ENCODE measurements around the gene CAMK1. TPM values are rescaled to one million over a fixed set of nuclear protein-coding genes. Genes with fewer than 3 reads are reported as not detected.
A peak's percentile ranks its signal among the peaks of the same experiment; 100 is the strongest.

CAMK1 gene
- total RNA-seq, 1 experiment from 2014 or later: 82.6 TPM

DNA sequence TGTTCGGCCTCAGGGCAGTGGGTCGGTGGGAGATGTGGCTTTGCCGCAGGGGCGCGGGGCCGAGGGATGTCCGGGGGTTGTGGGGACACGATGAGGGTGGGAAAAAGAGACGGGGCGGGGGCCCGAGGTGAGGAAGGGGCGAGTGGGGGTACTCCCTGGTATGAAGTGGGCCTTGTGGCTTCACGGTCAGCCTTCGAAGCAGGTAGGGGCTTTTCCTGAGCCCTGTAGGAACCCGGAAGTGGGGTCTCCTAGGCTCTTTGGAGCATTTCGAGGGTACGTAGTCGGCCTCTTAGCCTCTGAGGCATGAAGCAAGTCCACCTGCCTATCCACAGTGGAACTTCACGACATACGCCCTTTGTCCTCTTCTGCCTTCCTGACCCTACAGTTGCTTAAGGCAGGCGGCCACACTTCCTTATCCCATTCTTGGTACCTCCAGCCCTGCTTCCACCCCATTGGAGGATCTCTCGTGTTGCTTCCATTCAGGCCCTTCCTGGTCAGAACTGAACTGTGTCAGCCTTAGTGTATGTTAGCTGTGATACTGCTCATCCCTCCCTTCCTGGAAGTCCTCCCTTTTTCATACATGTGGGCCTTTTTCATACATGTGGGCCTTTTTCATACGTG lies 23.5 kb upstream of the CAMK1 start:
- DNase-seq (ENCODE audit: low spot score): peak; percentile 45

DNA sequence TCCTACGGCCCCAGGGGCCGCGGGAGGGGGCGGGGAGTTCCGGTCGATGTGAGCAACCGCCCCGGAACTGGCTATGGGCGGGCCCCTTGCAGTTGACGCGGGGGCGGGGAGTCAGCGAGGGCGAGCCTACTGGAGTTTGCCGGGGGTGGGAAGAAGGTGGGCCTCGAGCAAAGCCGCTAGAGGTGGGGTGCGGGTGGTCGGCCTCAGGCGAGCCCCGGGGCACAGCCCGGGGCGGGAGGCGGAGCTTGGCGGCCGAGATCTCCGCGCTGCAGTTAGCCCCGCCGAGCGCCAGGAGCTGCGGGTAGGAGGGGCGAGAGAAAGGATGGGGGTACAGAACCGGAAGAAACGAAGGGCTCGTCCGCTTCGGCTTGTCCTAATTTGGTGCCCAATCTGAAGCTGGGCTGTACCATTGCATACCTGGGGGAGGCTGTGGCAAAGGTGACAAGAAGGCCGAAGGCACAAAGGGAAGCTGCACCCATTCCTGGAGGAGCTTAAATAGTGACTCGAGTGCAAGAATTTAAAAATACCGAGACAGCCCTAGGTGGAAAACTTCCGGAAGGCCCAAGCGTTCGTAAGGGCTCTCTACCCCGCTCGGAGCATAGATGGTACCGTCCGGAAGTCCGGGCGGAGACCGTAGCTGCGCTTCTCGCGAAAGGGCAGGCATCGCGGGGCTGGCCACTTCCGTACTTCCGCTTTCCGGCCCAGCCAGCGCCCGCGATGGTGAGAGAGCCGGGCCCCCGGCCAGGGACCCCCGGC lies 22.8 kb upstream of the CAMK1 start, which contains the start of the genes ARPC4 and TADA3:
TSS of gene ARPC4 (plus strand) at position 678 of the 756 bp plus-strand sequence. CDS start at position 718, 40 bp downstream.
TSS of gene TADA3 (minus strand) at position 69 of the 756 bp plus-strand sequence. CDS start 1,007 bp downstream, outside the sequence.
- peak; percentile 96 for DNase-seq (ENCODE audit: low spot score)

DNA sequence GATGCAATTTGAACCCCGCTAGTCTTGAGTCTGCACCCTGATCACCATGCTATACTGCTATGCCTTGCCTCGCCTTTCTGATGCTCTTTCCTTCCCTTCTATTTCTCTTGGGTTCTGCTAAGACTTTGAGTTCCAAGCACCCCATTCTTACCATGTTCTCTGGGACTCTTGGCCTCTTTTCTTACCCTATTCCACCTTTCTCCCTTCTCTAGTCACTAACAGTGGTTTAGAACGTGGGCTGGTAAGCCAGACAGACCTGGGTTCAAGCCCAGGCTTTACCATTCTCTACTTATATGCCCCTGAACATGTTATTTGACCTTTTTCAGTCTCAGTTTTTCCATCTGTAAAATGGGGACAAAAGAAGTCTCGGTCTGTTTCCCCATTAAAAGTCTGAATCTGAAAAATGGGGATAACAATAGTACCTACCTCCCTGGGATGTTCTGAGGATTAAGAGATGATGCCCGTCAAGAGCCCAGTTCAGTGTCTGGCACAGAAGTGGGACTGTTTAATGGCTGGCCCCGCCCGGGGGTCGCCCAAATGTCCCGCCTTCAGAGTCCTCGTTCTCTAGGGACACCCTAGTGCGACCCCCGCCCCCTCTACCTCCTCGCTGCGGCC lies 22.1 kb upstream of the CAMK1 start:
- no peak for DNase-seq (ENCODE audit: low spot score)

DNA sequence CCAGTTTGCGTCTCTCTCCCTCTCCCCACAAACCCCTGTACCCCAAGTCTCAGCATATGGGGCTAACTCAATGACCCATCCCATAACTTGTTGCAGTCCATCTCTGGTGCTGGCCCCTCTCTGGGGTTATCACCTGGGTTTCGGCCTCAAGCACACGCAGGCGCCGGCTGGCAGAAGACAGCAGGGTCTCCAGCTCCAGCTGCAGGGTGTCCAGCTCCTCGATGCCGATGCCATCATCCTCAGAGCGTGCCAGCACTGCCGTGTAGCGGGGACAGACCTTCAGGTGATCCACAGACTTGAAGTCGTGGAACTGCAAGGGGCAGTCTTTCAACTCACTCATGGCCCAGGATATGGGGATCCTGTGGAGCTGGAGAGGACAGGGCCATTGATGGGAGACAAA lies 21.4 kb upstream of the CAMK1 start:
- DNase-seq (ENCODE audit: low spot score): no peak

DNA sequence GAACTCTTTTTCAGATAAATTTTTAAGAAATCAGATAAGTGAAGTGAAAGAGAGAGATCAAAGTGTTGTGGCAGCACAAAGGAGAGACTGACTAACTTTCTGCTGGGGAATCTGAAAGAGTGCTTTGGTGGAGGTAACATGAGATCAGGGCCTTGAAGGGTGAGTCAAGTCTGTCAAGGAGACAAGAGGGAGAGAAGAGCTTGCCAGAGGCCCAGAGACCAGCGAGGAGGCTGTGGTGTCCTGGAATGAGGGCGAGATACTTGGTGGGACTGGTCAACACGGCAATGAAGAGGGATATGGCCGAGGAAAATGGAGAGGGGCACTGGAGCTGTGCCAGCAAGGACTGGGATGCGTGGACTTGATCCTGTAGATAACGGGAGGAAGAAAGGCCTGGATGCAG lies 18.0 kb upstream of the CAMK1 start:
- no peak for DNase-seq (ENCODE audit: low spot score)

DNA sequence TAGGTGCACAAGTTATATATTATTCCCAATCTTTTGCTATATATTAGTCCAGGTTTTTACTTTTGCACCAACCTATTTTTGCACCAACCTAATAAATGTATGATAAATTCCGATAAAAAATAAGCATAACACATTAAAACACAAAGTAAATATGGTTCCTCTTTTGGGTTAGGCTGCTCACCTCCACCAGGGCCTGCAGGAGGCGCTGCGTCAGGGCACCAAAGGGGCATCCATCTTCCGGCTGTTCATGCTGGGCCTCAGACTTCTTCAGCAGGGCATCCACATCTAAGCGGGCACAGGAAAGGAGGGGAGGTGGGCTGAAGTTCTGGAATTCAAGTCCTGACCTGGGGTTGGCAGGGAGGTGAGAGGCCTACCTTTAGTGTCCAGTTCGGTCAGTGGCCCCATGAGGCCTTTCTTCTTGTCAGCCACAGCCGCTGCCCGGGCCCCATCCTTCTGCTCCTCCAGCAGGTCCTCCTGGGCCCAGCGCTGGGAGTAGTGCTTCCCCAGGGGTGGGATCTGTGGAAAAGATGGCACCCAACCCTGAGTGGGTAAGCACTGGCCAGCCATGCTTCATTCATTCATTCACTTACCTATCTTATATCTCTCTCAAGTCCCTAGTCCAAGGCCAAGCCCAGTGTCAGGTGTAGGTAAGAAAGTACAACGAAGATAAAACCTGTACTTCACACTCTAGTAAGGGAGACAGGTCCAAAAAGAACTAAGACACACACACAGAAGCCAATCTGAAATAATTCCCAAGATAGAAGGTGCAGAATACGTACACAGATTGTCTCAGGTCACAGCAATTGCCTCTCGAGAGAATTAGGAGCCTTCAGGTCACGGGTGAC lies 17.3 kb upstream of the CAMK1 start:
- DNase-seq (ENCODE audit: low spot score): no peak

DNA sequence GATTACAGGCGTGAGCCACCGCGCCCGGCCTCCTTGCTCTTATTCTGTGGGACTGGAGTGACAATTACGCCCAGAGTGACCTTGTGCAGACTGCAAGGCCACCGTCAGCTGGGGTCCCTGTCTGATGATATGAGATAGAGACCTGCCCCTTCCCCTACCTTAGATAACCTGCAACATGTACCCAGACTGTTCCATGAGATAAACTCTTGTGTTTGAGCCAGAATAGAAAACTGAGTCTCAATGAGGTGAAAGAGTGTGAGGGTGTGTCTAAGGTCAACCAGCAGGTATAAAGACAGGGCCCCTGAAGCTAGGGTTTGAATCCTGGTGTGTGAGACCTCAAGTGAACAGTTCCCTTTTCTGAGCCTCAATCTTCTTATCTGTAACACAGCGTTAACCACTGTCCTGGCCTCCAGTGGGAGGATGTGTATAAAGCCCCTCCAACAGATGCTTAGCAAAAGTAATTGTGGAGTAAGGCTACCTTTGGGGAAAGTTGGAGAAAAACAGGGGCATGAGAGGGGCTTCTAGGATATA lies 16.5 kb upstream of the CAMK1 start:
- DNase-seq (ENCODE audit: low spot score): no peak

DNA sequence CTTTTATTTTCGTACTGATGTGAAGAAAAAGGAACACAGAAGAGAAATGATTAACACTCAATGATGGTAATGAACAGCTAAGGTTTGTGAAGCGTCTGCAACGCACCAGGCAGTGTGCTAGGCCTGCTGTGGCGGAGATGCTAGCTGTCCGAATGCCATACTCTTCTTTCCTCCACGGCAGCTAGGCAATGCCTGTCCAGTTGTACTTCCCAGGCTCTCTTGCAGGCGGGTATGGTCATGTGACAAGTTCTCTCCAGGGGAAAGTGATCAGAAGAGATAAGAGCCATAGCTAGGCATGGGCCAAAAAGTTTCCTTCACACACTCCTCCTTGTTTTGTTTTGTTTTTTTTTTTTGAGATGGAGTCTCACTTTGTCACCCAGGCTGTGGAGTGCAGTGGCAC lies 15.9 kb upstream of the CAMK1 start:
- DNase-seq (ENCODE audit: low spot score): no peak

DNA sequence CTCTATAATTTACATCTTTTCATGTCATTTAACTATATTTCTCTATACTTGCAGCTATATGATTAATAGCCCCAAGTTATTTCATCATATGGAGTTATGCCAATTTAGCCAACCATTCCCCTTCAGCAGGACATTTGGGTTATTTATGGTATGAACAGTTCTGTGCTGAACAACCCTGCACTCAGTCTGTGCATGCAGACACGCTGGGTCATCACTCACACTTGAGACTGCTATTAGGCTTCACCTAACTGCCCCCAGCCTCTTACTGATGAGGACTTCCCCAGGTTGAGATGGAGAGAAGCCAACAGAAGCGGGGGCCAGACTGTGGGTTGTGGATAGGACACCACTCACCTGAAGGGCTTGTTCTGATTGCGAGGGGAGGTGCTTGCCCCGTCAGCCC lies 15.2 kb upstream of the CAMK1 start:
- no peak for DNase-seq (ENCODE audit: low spot score)

DNA sequence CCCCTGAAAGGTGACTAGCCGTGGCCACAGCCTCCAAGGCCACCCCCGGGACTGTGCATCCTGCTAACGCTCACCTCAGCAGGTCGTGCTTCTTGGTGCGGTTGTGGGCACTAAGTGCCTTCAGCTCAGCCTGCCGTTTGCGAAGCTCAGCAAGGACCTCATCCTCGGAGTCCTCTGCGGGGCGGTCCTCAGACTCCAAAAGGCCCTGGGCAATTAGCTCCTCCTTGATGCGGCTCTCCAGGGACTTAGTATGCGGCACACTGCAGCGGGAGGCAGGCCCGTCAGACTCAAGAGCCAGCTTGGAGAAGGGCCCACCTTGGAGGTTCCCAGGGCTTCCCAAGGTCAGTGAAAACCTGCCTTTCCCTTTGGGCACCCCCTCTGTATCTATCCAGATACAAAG lies 14.2 kb upstream of the CAMK1 start:
- no peak for DNase-seq (ENCODE audit: low spot score)

DNA sequence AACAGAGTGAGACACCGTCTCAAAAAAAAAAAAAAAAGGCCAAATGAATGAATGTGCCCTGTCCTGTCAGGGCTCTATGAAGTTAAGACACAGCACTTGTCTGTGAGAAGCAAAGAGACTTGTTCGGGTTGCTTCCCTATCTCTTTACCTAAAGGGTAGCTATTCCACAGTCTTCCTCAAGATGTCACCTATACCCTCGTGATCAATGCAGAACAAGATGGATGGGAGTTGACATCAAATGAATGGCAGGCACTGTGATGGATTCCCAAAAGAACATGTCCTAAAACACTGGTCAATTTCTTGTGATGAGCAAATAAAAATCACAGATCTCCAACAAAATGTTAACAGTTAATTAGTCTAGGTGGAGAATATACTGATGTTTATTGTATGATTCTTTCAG lies 13.0 kb upstream of the CAMK1 start:
- no peak for DNase-seq (ENCODE audit: low spot score)

DNA sequence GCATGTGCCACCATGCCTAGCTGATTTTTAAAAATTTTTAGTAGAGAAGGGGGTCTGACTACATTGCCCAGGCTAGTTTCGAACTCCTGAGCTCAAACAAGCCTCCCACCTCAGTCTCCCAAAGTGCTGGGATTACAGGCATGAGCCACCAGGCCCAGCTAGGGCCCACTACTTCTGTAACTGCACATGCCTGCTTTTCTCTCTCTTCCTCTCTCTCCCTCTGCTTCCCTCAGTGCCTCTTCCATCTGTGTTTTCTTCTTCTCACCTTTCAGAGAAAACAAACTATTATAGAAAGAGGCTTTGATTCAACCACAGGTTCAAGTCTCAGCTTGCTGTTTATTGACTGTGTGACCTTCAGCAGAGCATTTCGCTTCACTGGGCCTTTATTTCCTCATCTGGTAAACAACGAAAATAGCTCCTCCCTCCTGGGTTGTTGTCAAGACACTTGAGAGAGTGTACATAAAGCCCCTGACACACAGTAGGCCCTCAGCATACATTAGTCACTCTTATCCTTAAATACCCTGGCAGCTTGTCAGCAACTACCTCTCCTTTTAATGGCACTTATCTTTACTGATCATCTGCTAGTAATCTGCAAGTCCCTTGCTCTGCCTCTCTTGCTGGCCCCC lies 12.3 kb upstream of the CAMK1 start:
- no peak for DNase-seq (ENCODE audit: low spot score)

DNA sequence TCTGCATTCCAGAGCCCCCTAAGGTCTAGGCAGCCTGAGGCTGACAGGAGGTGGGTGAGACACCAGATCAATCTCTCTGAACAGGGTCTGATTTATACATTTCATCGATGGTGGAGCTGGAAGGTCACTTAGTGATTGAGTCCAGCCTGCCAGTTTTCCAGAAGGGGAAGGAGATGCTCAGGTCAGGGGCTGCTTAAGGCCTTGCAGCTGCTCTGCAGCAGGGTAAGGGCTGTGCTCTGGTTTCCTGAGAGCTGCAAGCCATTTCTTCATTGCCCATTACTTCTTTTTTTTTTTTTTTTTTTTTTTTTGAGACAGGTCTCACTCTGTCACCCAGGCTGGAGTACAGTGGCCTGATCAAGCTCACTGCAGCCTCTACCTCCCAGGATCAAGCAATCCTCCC lies 11.8 kb upstream of the CAMK1 start:
- no peak for DNase-seq (ENCODE audit: low spot score)

DNA sequence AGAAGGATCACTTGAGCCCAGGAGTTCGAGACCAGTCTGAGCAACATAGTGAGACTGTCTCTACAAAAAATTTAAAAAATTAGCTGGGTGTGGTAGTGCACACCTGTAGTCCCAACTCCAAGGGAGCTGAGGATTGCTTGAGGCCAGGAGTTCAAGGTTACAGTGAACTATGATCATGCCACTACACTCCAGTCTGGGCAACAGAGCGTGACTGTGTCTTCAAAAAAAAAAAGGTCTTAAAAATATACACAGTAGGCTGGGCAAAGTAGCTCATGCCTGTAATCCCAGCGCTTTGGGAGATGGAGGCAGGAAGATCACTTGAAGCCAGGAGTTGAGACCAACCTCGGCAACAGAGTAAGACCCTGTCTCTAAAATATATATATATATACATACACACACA lies 11.2 kb upstream of the CAMK1 start:
- no peak for DNase-seq (ENCODE audit: low spot score)

DNA sequence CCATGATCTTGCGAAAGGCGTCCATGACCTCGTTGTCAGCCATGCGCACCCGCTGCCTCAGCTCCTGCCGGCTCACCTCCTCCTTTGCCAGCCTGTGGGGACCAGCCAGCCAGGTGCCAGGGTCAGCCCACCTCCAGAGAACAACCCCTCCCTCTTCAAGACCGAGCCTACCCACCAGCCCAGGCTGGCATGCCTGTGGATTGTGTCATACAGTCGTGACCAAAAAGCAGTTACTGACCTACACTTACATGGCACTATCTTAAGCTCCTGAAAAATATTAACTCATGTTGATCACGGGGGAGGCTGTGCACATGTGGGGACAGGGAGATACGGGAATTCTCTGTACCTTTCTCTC lies 10.7 kb upstream of the CAMK1 start:
- no peak for DNase-seq (ENCODE audit: low spot score)

DNA sequence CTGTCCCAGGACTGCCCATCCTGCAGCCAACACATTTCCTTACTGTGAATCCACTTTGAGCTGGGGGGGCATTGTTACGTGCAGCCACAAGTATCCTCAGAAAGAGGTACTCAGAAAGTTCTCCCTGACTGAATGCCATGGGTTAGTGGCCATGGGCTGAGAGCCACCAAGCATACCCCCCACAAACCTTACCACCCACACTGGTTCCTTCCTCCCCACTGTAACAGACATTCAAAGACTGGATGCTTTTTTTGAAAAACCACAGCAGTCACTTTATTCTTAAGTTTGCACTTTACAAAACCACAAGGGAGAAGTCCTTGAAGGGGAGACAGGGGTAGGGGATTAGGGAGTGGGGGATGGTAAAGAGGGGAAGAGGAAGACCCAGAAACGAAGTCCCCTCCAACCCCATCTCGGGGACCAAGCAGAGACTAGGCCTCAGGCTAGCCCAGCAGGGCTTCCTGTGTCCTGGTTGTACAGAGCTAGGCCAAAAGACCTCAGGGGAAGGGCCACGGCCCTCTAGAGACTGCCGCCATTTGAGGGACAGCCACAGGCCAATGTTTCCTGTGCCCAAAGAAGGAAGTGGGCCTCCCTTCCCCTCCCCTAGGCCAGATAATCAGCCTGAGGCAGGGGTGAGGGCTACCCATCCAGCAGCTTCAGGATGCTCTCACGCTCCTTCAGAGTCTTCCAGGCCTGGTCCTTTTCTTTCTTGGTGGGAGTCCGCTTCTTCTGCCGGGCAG lies 10.1 kb upstream of the CAMK1 start:
- DNase-seq (ENCODE audit: low spot score): no peak

DNA sequence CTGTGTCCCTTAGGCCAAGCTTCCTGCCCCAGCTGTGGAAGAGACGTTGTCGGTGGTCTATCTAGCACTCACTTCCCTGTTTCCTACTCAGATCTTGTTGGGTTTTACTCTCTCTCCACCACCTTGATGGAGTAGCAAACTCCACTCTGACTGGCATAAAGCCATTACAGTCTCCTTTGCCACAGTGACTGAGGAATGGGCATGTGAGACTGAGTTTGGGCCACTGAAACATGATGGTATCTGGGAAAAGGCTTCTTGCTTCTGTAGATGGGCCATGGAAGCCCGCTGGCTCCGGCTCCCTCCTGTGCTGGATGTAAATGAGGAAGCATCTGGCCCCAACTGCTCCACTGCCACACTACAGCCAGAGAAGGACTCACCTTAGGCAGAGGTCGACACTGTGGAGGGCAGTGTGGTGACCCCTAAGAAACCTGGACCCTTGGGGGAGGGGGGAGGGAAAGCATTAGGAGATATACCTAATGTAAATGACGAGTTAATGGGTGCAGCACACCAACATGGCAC lies 9.4 kb upstream of the CAMK1 start:
- no peak for DNase-seq (ENCODE audit: low spot score)

DNA sequence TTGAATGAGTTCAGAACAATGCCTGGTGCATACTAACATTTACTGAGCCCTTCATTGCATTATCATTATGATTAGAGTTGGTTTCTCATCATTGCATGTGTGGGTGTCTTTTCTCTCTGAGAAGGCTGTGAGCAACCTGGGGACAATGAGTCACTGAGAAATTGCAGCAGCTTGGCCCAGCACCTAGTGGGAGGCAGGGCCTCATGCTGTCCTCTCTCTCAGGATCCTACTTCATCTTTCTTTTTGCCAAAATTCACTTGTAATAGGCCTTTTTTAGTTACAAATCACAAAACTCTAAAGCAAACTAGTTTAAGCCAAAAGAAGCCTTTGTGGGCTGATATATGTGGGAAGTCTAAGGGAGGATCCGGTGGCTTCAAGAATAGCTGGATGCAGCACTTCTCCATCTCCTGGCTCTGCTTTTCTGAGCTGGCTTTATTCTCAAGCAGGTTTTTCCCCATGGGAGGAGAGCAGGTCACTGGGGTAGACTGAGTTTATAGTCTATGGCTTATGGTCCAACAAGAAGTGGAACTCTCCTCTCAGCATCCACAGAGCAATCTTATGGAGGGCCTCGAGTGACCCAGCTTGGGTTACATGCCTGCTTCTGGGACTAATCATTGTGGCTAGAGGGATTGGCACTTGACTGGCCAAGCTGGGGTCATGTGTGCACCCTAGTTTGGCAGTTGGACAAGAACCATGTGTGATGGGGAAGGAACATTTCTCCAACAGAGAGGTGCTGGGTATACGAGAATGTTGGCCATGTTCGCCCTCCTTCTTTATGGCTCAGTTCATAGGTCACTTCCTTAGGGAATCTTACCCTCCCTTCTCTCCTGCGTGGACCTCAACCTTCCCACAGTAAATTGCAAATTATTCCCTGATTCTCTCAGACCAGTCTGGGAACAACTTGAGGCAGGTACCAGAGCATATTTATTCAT lies 8.7 kb upstream of the CAMK1 start:
- DNase-seq (ENCODE audit: low spot score): no peak

DNA sequence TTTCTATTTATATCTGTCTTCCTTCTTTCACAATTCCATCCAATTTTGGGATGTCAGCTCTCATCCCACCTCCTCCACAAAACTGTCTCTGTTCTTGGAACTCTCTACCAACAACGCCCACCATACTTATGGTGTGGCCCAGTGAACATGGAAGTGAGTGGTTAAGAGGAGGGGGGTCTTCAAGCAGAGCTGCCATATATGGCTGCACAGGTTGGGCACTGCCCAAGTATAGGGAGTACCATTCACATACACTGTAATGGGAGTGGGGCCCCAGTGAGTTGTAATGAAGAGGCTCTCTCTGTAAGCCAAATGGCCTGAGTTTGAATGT lies 7.9 kb upstream of the CAMK1 start:
- no peak for DNase-seq (ENCODE audit: low spot score)
